HG03045 (cell line): ENCODE data around the gene BAZ1B.
"Not testable (repeated sequence)": the region's sequence is repeated elsewhere in the genome, so short reads cannot be mapped to it uniquely, and the experiment has no call there.

Experiments used
- ATAC-seq: cut with Tn5 transposase; IDR thresholded peaks from one replicate; pipeline ENCODE4 v1.9.1; 2021; ENCODE audit warnings: mild to moderate bottlenecking, moderate library complexity; ENCODE audit not compliant: unreplicated experiment

BAZ1B gene

GRCh38 chr7:73447121-73447733 is 74.9 kb downstream of the BAZ1B start:
- no peak for ATAC-seq

GRCh38 chr7:73446682-73447081 is 75.4 kb downstream of the BAZ1B start:
- ATAC-seq, result no peak

GRCh38 chr7:73443548-73444255 is 78.4 kb downstream of the BAZ1B start:
- ATAC-seq, result no peak

- no peak for ATAC-seq
These were observed 79.1 kb downstream of the BAZ1B start for GRCh38 chr7:73442903-73443500.

- ATAC-seq, result no peak
These were observed 79.7 kb downstream of the BAZ1B start for GRCh38 chr7:73442222-73442902.

- ATAC-seq, result no peak
These were observed 82.7 kb downstream of the BAZ1B start for GRCh38 chr7:73439410-73439704.

GRCh38 chr7:73438547-73439409 is 83.3 kb downstream of the BAZ1B start:
- no peak for ATAC-seq

GRCh38 chr7:73437621-73438416 is 84.3 kb downstream of the BAZ1B start:
- no peak for ATAC-seq

GRCh38 chr7:73437091-73437490 is 85.0 kb downstream of the BAZ1B start:
- no peak for ATAC-seq

- no peak for ATAC-seq
These were observed 85.8 kb downstream of the BAZ1B start for GRCh38 chr7:73436031-73436929.

GRCh38 chr7:73435471-73436009 is 86.6 kb downstream of the BAZ1B start:
- ATAC-seq, result no peak

- no peak for ATAC-seq
These were observed 87.4 kb downstream of the BAZ1B start for GRCh38 chr7:73434701-73435069.

- ATAC-seq, result no peak
These were observed 88.0 kb downstream of the BAZ1B start for GRCh38 chr7:73433924-73434700.

GRCh38 chr7:73432676-73433075 is 89.4 kb downstream of the BAZ1B start:
- ATAC-seq, result no peak

- ATAC-seq, result no peak
These were observed 90.9 kb downstream of the BAZ1B start for GRCh38 chr7:73431041-73431835.

GRCh38 chr7:73430540-73430939 is 91.6 kb downstream of the BAZ1B start:
- not testable (repeated sequence) for ATAC-seq
